Measurements from ENCODE around the gene SGF29.
"Not testable (repeated sequence)": the region's sequence is repeated elsewhere in the genome, so short reads cannot be mapped to it uniquely, and the experiment has no call there.

SGF29 gene

GRCh38 chr16:28608867-28609596 lies 55.3 kb downstream of the SGF29 start:
- in situ Hi-C loops (cut with MboI; ENCODE audit: low sequenced_read_pairs): loop anchor here (25.0 kb wide), 1 partner anchor 122 kb away; the partner anchor contains the start of genes APOBR and CLN3

GRCh38 chr16:28609631-28610594 lies 56.2 kb downstream of the SGF29 start, which contains the start of gene SULT1A1:
SULT1A1 (minus strand) TSS chr16:28610044; CDS start chr16:28608855, 1,189 bp downstream.
- in situ Hi-C loops (cut with MboI; ENCODE audit: low sequenced_read_pairs): loop anchor here (25.0 kb wide), 1 partner anchor 123 kb away; the partner anchor contains the start of genes APOBR and CLN3

- in situ Hi-C loops (cut with MboI; ENCODE audit: low sequenced_read_pairs): loop anchor here (25.0 kb wide), 1 partner anchor 123 kb away; the partner anchor contains the start of genes APOBR and CLN3
Measured at GRCh38 chr16:28610595-28611191, 57.0 kb downstream of the SGF29 start.

GRCh38 chr16:28612359-28613280 lies 58.9 kb downstream of the SGF29 start:
- in situ Hi-C loops (cut with MboI; ENCODE audit: low sequenced_read_pairs): loop anchor here (25.0 kb wide), 1 partner anchor 125 kb away; the partner anchor contains the start of genes APOBR and CLN3

- in situ Hi-C loops (cut with MboI; ENCODE audit: low sequenced_read_pairs): loop anchor here (25.0 kb wide), 1 partner anchor 127 kb away; the partner anchor contains the start of genes APOBR and CLN3
Measured at GRCh38 chr16:28613912-28614311, 60.2 kb downstream of the SGF29 start.

GRCh38 chr16:28614561-28614960 lies 60.8 kb downstream of the SGF29 start:
- in situ Hi-C loops (cut with MboI; ENCODE audit: low sequenced_read_pairs): loop anchor here (25.0 kb wide), 1 partner anchor 127 kb away; the partner anchor contains the start of genes APOBR and CLN3

GRCh38 chr16:28615486-28616223 lies 61.9 kb downstream of the SGF29 start:
- in situ Hi-C loops (cut with MboI; ENCODE audit: low sequenced_read_pairs): loop anchor here (25.0 kb wide), 1 partner anchor 128 kb away; the partner anchor contains the start of genes APOBR and CLN3

GRCh38 chr16:28616224-28616577 lies 62.5 kb downstream of the SGF29 start:
- in situ Hi-C loops (cut with MboI; ENCODE audit: low sequenced_read_pairs): loop anchor here (25.0 kb wide), 1 partner anchor 129 kb away; the partner anchor contains the start of genes APOBR and CLN3

- in situ Hi-C loops (cut with MboI; ENCODE audit: low sequenced_read_pairs): loop anchor here (25.0 kb wide), 1 partner anchor 129 kb away; the partner anchor contains the start of genes APOBR and CLN3
Measured at GRCh38 chr16:28616636-28617035, 62.9 kb downstream of the SGF29 start.

GRCh38 chr16:28617874-28618273 lies 64.2 kb downstream of the SGF29 start:
- in situ Hi-C loops (cut with MboI; ENCODE audit: low sequenced_read_pairs): loop anchor here (25.0 kb wide), 1 partner anchor 131 kb away; the partner anchor contains the start of genes APOBR and CLN3

- in situ Hi-C loops (cut with MboI; ENCODE audit: low sequenced_read_pairs): loop anchor here (25.0 kb wide), 1 partner anchor 133 kb away; the partner anchor contains the start of genes APOBR and CLN3
Measured at GRCh38 chr16:28620316-28620715, 66.6 kb downstream of the SGF29 start.

- in situ Hi-C loops (cut with MboI; ENCODE audit: low sequenced_read_pairs): loop anchor here (25.0 kb wide), 1 partner anchor 134 kb away; the partner anchor contains the start of genes APOBR and CLN3
Measured at GRCh38 chr16:28621481-28622155, 67.9 kb downstream of the SGF29 start.

GRCh38 chr16:28622532-28623171 lies 68.9 kb downstream of the SGF29 start:
- in situ Hi-C loops (cut with MboI; ENCODE audit: low sequenced_read_pairs): loop anchor here (25.0 kb wide), 1 partner anchor 135 kb away; the partner anchor contains the start of genes APOBR and CLN3

- in situ Hi-C loops (cut with MboI; ENCODE audit: low sequenced_read_pairs): loop anchor here (25.0 kb wide), 1 partner anchor 136 kb away; the partner anchor contains the start of genes APOBR and CLN3
Measured at GRCh38 chr16:28623172-28623711, 69.5 kb downstream of the SGF29 start.

- in situ Hi-C loops (cut with MboI; ENCODE audit: low sequenced_read_pairs): not testable (repeated sequence)
Measured at GRCh38 chr16:28630905-28631304, 77.2 kb downstream of the SGF29 start.

- in situ Hi-C loops (cut with MboI; ENCODE audit: low sequenced_read_pairs): not testable (repeated sequence)
Measured at GRCh38 chr16:28636093-28636823, 82.5 kb downstream of the SGF29 start.

Measured in HL-60/S4 treated with retinoic acid at 250 ng/mL for 4 days and 3 days (cell line).